Rectal smooth muscle tissue (tissue), 1 donor: ENCODE data around the gene GOLGA6L7.
"Not testable (repeated sequence)": the region's sequence is repeated elsewhere in the genome, so short reads cannot be mapped to it uniquely, and the experiment has no call there.

ENCODE experiments used
- H3K27ac ChIP-seq: one replicate; pipeline ENCODE4 v1.7.0; 2013; ENCODE audit warnings: low read depth, low read length, inconsistent platforms
- H3K27me3 ChIP-seq: one replicate; pipeline ENCODE4 v1.7.0; 2013; ENCODE audit warnings: low read length; ENCODE audit not compliant: control insufficient read depth, insufficient read depth
- H3K36me3 ChIP-seq: one replicate; pipeline ENCODE4 v1.7.0; 2013; ENCODE audit warnings: low read length; ENCODE audit not compliant: control insufficient read depth, insufficient read depth
- H3K4me1 ChIP-seq: one replicate; pipeline ENCODE4 v1.7.0; 2013; ENCODE audit warnings: low read length; ENCODE audit not compliant: control insufficient read depth, insufficient read depth
- H3K4me3 ChIP-seq: one replicate; pipeline ENCODE4 v1.7.0; 2013; ENCODE audit warnings: low read length
- H3K9ac ChIP-seq: one replicate; pipeline ENCODE4 v1.7.0; 2013; ENCODE audit warnings: low read length

Gene GOLGA6L7

DNA sequence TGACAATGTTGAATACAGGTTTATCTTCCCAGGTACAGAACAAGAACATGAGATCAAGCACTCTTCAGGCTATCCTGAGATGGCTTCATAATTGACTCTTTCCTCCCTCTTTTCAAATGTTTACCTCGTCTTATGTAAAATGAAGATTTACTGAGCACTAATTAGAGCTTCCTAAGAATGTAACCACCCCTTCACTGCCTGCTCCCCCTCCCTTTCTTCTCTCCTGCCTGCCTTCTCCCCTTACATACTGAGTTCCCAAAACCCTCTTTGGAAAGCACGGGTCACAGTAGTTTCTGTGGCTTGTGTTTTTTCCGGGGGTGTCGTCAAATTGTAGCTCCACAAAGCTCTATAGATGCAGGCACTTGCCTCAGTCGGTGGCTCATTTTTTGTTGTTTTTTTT is 5.2 kb upstream of the GOLGA6L7 start:
- not testable (repeated sequence) for H3K4me1 ChIP-seq, H3K36me3 ChIP-seq, H3K4me3 ChIP-seq, H3K9ac ChIP-seq, H3K27me3 ChIP-seq, H3K27ac ChIP-seq

DNA sequence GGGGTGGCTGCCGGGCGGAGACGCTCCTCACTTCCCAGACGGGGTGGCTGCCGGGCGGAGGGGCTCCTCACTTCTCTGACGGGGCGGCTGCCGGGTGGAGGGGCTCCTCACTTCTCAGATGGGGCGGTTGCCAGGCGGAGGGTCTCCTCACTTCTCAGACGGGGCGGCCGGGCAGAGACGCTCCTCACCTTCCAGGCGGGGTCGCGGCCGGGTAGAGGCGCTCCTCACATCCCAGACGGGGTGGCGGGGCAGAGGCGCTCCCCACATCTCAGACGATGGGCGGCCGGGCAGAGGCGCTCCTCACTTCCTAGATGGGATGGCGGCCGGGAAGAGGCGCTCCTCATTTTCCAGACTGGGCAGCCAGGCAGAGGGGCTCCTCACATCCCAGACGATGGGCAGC is 1.3 kb upstream of the GOLGA6L7 start:
- not testable (repeated sequence) for H3K4me3 ChIP-seq, H3K4me1 ChIP-seq, H3K9ac ChIP-seq, H3K27me3 ChIP-seq, H3K36me3 ChIP-seq, H3K27ac ChIP-seq

DNA sequence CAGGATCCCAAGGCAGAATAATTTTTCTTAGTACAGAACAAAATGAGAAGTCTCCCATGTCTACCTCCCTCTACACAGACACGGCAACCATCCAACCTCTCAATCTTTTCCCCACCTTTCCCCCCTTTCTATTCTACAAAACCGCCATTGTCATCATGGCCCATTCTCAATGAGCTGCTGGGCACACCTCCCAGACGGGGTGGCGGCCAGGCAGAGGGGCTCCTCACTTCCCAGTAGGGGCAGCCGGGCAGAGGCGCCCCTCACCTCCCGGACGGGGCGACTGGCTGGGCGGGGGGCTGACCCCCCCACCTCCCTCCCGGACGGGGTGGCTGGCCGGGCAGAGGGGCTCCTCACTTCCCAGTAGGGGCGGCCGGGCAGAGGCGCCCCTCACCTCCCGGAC is 827 bp upstream of the GOLGA6L7 start:
- H3K36me3 ChIP-seq, H3K9ac ChIP-seq: not testable (repeated sequence)

DNA sequence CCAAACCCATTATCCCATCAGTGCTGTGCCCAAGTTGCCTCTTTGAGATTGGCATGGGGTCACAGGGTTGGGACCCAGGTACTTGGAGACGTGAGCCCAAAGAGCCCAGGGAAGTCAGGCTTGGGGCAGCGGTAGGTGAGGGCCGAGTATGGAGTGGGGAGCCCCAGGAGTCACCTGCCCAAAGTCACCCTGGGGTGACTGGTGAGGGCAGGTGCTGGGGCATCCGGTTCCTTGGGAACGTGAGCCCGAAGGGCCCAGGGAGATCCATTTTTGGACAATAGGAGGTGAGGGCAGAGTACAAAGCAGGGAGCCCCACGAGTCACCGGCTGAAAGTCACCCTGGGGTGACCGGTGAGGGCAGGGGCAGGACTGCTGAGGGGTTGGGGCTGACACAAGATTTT is 485 bp downstream of the GOLGA6L7 start:
- H3K4me1 ChIP-seq: not testable (repeated sequence)

More for the DNA sequence above, 827 bp upstream of the GOLGA6L7 start:
- not testable (repeated sequence) for H3K4me3 ChIP-seq, H3K27ac ChIP-seq, H3K27me3 ChIP-seq, H3K4me1 ChIP-seq

DNA sequence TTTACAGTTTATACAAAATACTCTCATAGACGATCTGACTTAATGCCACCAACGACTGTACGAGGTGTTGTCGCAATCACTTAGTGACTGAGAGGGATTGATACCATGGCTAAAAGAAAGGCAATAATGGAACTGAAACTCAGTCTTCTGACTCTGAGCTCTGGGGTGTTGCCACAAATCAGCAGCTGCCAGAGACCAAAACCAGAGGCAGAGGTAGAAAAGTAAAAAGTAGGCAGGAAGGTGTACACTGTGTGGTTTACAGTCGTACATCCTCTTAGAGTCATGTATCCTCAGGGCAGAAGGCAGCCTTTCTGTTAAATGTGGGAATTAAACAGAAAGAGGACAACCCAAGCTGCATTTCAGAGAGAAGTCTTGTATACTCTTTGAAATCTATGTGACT is 1.2 kb downstream of the GOLGA6L7 start:
- H3K36me3 ChIP-seq, H3K4me1 ChIP-seq, H3K9ac ChIP-seq, H3K27me3 ChIP-seq, H3K4me3 ChIP-seq, H3K27ac ChIP-seq: not testable (repeated sequence)

More for the DNA sequence above, 485 bp downstream of the GOLGA6L7 start:
- not testable (repeated sequence) for H3K4me3 ChIP-seq, H3K9ac ChIP-seq, H3K27ac ChIP-seq, H3K27me3 ChIP-seq, H3K36me3 ChIP-seq

DNA sequence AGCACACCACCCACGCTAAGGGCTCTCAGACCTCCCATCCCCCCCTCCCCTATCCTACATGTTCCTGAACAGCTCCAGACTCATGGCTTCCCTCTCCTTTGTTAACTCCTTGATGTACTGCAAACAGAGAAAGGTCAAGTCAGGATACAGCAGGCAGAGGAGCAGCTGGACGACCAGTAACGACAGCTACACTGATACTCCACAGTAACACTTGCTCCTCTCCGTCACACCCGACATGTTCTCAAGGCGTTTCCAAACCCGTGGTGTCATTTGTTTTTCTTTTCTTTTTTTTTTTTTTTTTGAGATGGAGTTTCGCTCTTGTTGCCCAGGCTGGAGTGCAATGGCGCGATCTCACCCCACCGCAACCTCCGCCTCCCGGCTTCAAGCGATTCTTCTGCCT is 4.3 kb downstream of the GOLGA6L7 start:
- not testable (repeated sequence) for H3K4me3 ChIP-seq, H3K27ac ChIP-seq, H3K36me3 ChIP-seq, H3K27me3 ChIP-seq, H3K4me1 ChIP-seq, H3K9ac ChIP-seq

DNA sequence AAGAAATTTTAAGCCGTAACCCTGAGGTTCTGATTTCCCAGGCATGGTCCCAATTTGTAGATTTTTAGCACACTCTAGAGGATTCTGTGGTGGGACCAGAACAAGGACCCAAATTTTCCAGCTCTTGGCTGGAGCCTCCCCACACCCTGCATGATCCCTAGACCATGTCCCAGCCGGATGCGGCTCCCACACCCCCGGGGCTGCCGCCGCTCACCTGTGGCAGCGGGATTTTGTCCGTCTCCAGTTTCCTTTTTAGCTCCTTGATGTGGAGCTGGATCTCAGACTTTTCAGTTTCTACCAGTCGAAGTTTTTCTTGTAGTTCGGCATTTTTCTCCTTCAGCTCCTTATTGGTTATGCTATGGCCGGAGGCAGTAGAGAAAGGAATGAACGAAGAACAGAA is 4.9 kb downstream of the GOLGA6L7 start:
- not testable (repeated sequence) for H3K36me3 ChIP-seq, H3K4me1 ChIP-seq, H3K27ac ChIP-seq, H3K9ac ChIP-seq, H3K4me3 ChIP-seq, H3K27me3 ChIP-seq

DNA sequence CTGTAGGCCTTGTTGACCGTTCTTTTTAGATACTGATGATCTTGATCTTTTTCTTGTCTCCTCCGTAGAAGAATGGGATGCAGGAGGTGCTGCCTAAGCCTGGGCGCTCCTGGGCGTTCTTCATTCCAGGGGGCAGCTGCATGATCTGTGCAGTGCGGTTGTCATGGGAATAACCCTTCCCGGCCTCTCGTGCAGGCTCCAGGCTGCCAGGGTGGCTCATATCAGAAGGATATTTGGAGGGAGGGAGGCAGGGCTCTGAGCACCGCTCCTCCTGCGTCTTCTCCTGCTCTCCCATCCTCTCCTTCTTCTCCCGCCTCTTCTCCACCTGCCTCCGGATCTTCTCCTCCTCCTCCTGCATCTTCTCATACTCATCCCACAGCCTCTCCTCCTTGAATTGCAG is 6.2 kb downstream of the GOLGA6L7 start:
- not testable (repeated sequence) for H3K9ac ChIP-seq, H3K27me3 ChIP-seq, H3K4me1 ChIP-seq, H3K27ac ChIP-seq, H3K4me3 ChIP-seq, H3K36me3 ChIP-seq

DNA sequence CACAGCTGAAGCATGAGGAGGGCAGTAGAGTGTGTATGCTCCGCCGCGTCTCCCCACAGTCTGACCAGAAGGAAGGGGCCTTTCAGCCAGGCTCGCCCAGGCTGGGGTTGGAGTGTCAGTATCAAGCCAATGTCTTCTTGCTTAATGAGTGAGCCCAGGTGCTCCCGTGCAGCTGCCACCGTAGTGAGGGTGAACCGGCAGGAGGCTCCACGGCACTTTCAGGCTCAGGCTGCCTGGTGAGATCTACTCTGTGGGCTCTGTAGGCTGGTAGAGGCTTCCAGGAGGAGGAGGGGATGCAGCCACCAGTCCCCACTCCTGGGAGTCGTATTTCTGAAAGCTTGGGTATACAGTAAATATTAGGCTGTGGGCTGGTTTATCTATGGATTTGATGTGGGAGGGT is 8.2 kb downstream of the GOLGA6L7 start:
- H3K4me3 ChIP-seq, H3K27ac ChIP-seq, H3K4me1 ChIP-seq, H3K9ac ChIP-seq, H3K27me3 ChIP-seq, H3K36me3 ChIP-seq: not testable (repeated sequence)

DNA sequence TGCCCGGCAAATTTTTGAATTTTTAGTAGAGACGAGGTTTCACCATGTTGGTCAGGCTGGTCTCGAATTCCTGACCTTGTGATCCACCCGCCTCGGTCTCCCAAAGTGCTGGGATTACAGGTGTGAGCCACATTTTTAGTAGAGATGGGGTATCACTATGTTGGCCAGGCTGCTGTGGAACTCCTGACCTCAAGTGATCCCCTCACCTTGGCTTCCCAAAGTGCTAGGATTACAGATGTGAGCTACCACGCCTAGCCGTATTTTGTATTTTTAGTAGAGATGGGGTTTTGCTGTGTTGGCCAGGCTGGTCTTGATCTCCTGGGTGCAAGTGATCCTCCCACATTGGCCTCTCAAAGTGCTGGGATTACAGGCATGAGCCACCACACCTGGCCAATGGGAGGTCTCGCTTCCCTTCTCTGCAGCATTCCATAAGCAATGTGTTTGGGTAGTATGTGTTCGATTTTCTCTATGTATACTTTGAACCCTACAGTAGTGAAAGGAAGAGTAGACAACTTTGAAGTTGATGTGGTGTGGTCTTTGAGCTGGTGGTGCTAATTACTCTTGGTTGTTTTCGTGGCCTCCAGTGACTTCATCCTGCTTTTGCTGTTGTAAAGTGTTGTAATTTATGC is 13.4 kb downstream of the GOLGA6L7 start:
- not testable (repeated sequence) for H3K4me1 ChIP-seq, H3K4me3 ChIP-seq, H3K9ac ChIP-seq, H3K27ac ChIP-seq, H3K36me3 ChIP-seq, H3K27me3 ChIP-seq

DNA sequence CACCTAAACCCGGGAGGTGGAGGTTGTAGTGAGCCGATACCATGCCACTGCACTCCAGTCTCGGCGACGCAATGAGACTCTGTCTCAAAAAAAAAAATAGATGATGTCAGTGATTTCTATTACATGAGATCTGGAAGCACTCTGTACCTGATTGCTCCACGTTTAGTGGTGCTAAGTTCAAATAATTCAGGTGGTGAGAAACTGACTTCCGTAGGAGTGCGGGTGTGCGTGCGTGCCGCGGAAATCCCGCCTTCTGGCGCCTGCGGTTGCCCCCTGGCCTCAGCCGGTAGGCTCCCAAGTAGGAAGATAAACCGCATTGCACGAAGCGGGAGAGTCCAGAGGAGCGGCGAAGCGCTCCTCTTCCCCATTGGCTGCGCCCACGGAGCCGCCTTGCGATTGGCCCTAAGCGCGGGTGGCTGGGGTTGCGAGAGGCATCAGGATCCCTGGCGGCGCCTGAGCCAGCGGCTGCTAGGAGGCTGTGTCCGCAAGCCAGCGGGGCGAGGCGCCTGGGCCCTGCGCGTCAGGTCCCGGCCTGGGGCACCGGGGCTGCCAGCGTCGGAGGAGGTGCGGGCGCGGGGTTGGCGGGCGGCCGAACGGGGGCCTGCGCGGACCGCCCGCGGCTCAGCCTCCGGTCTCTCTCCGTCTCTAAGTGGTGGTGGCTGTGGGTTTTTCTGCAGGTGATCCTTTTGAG is 16.4 kb downstream of the GOLGA6L7 start:
- H3K9ac ChIP-seq, H3K36me3 ChIP-seq, H3K27ac ChIP-seq, H3K4me1 ChIP-seq, H3K27me3 ChIP-seq: not testable (repeated sequence)
- H3K4me3 ChIP-seq: peak overlapping the region; percentile 54

DNA sequence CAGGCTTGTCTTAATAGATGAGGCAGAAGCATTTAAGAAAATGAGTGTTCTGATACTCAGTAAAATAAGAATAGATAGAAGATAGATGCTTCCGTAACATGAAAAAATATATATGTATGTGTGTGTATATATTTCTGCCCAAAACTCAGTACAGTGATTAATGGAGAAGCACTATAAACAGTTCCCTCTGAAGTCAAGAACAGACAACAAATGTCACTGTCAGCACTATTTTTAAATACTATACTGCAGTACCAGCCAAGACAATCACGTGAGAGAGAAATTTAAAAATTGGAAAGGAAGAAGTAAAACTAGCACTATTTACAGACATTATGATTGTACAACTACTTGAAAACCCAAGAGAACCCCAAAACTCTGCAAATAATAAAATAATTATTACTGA is 27.0 kb downstream of the GOLGA6L7 start:
- not testable (repeated sequence) for H3K27ac ChIP-seq, H3K4me3 ChIP-seq, H3K9ac ChIP-seq, H3K27me3 ChIP-seq, H3K36me3 ChIP-seq, H3K4me1 ChIP-seq

DNA sequence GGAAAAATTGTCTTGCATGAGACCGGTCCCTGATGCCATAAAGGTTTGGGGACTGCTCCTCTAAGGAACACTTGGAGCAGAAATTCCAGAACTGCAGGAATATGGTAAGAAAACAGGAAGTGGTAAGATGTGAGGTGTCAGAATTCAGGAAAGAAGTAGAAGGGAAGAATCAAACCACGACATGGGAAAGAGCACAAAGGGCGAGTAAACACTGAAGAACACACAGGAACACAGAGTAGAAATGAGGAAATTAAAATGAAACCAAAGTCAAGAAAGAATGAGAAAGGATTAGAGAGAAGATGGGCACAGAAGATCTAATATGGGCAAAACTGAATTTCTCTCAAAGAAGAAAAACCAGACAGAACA is 28.5 kb downstream of the GOLGA6L7 start:
- not testable (repeated sequence) for H3K4me1 ChIP-seq, H3K27ac ChIP-seq, H3K4me3 ChIP-seq, H3K9ac ChIP-seq, H3K36me3 ChIP-seq, H3K27me3 ChIP-seq
